ENCODE measurements around the gene ATXN7.

Gene ATXN7

DNA sequence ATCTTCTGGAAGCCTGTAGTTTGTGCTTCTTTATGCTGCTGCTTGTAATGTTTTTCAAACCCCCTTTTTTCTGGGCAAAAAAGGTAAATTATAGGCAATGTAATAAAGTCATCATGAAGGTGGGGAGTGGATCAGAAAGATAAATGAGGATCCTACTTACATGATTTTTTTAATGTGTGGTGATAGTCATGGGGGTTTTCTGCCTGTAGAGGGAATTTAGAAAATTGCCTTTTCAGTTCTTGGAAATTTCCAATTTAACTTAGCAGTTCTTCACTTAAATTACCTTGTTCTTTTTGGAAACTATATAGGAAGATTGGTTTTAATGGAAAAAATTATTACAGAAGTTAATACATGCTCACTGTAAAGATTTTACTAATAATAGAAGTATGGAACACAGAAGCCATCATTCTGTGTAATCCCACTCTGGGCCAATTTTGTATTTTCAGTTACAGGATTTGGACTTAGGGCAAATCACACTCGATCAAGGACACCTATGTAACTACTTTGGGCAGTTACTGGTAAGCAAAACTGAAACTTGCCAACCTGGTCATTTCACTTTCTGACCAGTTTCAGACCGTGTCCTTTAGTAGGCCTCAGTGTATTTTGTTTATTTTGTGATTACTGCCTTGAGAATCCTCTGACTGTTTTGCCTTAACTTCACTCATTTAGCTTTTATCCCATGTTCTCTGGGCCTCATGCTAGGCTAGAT lies 59.0 kb downstream of the ATXN7 start:
- no peak for DNase-seq (ENCODE audit: low spot score)
- TF ChIP-seq, protein P1, sequence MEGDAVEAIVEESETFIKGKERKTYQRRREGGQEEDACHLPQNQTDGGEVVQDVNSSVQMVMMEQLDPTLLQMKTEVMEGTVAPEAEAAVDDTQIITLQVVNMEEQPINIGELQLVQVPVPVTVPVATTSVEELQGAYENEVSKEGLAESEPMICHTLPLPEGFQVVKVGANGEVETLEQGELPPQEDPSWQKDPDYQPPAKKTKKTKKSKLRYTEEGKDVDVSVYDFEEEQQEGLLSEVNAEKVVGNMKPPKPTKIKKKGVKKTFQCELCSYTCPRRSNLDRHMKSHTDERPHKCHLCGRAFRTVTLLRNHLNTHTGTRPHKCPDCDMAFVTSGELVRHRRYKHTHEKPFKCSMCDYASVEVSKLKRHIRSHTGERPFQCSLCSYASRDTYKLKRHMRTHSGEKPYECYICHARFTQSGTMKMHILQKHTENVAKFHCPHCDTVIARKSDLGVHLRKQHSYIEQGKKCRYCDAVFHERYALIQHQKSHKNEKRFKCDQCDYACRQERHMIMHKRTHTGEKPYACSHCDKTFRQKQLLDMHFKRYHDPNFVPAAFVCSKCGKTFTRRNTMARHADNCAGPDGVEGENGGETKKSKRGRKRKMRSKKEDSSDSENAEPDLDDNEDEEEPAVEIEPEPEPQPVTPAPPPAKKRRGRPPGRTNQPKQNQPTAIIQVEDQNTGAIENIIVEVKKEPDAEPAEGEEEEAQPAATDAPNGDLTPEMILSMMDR (IDR thresholded peaks at IDR 0.05; ENCODE audit: extremely low read depth, missing control alignments) = no peak

DNA sequence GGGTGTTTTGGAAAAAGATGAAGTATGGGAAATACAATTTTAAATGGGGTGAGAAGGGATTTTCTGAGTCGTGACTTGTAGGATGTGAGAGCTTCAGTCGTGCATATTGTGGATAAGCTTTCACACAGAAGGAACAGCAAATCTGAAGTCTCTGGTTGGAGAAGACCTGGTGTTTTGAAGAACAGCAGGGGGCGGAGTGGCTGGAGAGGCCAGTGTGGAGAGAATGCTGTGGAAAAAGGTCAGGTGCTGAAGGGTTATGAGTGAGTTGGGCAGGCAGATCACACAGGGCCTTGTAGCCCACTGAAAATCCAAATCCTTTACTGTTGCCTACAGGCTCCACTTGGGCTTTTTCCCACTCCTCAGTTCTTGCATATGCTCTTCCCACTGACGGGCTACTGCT lies 62.6 kb downstream of the ATXN7 start:
- TF ChIP-seq, protein P1 (IDR thresholded peaks at IDR 0.05; ENCODE audit: extremely low read depth, missing control alignments) = no peak

DNA sequence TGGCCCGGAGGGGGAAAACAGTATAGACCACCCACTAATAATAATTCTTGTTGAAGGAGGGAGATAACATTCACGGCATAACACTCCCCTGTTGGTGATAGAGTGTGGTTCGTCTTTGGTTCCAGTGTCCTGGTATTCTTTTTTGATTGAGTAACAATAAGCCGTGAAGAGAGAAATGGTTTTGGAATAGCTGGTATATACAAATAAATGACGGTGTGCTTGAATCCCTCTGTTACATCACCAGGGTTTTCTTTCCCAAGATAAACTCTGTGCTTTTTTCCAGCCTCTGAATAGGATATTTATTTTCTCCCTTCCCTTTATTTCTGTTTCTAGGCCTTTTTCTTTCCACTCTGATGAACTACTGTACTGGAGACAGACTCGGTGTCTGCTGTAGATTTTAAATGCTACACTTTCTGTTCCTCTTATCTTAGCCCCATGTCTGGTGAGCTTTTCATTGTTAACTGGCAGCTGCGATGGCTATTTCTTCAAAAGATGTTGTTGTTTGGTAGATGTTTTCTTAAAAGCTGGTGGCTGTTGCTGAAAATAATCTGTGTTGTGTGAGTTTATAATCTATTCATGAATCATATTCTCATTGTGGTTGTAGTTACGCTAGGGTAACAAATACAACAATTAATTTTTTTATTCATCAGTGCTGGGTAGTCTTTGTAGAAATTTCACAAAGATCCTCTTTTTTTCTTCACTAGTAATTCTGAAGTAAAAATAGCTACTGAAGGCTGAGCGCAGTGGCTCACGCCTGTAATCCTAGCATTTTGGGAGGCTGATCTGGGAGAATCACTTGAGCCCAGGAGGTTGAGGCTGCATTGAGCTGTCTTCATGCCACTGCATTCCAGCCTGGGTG lies 64.0 kb downstream of the ATXN7 start:
- TF ChIP-seq, protein P1 (IDR thresholded peaks at IDR 0.05; ENCODE audit: extremely low read depth, missing control alignments) = no peak
- DNase-seq (ENCODE audit: low spot score) = peak; percentile 34

More for the DNA sequence above, 62.6 kb downstream of the ATXN7 start:
- no peak for DNase-seq (ENCODE audit: low spot score)

DNA sequence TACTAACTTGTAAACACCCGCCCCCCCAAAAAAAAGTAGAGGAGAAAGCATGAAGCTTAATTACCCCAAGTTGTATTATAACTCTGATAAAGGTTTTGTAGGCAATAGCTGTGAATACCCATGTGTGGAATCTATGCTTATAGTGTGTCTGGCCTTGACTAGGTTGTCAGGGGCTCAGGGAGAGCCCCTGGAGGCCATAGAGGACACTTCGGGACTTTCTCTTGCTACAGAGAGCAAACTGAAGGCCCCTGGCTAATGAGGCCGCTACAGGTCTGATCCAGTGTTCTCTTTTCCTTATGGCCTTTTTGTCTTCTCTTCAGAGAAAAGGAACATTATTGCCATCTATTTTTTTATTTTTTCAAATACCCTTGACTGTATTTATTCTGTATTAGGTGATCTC lies 67.6 kb downstream of the ATXN7 start:
- no peak for DNase-seq (ENCODE audit: low spot score)

DNA sequence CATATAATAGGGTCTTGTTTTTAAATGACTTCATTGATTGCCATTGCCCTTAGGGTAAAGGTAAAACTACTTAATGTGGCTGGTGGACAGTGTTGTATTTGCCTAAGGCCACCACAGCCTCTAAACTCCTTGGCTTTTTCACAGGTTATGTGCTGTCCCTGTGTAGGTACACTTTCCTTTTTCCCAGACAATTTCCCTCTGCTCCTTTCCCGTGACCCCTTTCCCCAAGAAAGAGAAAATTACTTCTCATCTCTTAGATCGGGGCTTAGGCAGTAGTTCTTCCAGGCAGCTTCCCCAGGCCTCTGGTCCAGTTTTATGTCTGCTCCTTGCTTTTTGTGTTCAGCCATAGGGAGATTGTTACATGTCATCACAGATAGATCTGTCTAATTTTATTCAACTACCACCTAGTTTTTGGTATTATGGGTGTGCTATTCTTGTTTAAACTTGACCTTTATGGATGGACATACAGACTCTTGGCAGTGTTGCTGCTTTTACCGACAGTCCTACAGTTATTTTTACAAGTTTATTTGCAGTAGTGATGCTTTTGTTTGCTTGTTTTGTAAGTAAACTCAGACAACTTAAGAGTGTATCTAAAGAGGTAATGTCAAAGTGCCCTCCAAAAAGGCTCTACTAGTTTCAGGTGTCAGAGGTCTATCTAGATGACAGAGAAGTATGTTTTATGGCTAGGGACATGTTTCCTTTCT lies 69.0 kb downstream of the ATXN7 start:
- TF ChIP-seq, protein P1 (IDR thresholded peaks at IDR 0.05; ENCODE audit: extremely low read depth, missing control alignments) = no peak

More for the DNA sequence above, 67.6 kb downstream of the ATXN7 start:
- TF ChIP-seq, protein P1 (IDR thresholded peaks at IDR 0.05; ENCODE audit: extremely low read depth, missing control alignments) = no peak

DNA sequence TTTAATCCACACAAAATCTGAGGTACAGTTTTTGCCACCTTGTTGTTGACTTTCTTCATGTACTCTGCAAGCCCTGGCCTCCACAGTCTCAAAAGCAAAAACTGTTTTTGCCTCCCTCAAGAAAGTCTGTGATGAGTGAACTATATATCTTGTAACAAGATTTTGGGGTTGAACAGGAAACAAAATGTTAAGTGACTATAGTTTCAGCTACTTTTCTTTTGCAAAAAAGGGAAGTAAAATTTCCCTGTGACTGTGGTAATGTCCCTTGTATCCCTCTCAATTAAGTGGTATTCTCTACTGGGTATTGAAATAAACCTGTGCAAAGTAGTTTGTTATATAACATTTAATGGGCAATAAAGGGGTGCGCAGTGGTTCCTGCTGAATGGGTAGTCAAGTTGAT lies 69.8 kb downstream of the ATXN7 start:
- DNase-seq (ENCODE audit: low spot score) = no peak
- TF ChIP-seq, protein P1 (IDR thresholded peaks at IDR 0.05; ENCODE audit: extremely low read depth, missing control alignments) = no peak

More for the DNA sequence above, 69.0 kb downstream of the ATXN7 start:
- no peak for DNase-seq (ENCODE audit: low spot score)

Measured in GM20000 (cell line).